Iris pigment epithelial cell (primary cell): ENCODE measurements around the gene IFT122.
A peak's percentile ranks its signal among the peaks of the same experiment; 100 is the strongest.

Experiments used
- DNase-seq: peaks from one replicate; pipeline ENCODE4 v3.0.0-alpha.2; 2011; ENCODE audit warnings: low read depth

IFT122 gene

GRCh38 chr3:129441215-129441614, 1.2 kb downstream of the IFT122 start:
- peak; percentile 18 for DNase-seq

DNA sequence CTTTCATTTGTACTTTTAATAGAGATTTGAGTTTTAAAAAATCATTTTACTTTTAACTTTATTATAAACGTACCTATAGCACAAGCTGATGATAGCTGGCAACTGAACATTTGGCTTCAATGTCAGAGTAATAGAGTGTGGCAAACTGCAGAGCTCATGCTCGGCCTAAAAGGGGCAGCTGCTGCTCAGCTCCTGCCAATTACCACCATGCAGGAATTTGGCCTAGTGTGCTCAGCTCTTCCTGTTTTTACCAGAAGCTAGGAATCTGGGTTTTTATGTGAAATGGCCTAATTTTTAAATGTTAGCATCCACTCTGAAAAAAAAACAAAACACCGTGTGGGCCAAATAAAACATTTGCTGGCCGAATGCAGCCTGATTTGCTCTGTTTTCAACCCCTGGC, 1.8 kb downstream of the IFT122 start:
- DNase-seq: peak; percentile 59

- DNase-seq: no peak
Observed at GRCh38 chr3:129442486-129442885, 2.5 kb downstream of the IFT122 start.

- DNase-seq: no peak
Observed at GRCh38 chr3:129442947-129443346, 2.9 kb downstream of the IFT122 start.

DNA sequence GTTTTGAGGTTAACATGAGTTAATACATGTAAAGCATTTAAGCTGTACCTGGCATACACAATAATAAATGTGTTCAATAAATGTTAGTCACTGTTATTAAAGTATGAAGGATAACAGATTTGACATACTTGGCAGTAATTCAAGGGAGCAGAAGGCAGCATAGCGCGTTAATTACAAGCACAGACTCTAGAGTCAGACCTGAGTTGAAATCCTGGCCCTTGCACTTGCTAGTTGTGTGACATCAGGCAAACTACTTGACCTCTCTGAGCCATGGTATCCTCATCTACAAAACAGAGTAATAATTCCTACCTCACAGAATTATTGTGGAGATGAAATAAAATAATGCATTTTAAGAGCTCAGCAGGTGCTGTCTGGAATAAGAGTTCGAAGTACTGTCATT, 5.4 kb downstream of the IFT122 start:
- no peak for DNase-seq

DNA sequence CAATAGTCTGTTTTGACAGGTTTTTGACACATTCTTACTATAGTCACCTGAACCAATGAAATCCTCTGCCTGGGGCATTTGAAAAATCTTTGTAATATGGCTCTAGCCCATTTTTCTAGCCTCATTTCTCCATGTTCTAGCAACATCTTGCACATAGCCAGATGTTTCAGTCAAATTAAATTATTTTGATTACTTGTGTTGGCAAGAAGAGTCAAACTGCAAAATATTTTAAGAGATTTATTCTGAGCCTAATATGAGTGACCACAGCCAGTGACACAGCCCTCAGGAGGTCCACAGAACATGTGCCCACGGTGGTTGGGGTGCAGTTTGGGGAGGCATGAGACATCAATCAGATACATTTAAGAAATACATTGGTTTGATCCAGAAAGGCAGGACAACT, 6.9 kb downstream of the IFT122 start:
- no peak for DNase-seq

- DNase-seq: no peak
Observed at GRCh38 chr3:129448186-129448895, 8.3 kb downstream of the IFT122 start.

GRCh38 chr3:129449279-129450115, 9.5 kb downstream of the IFT122 start:
- DNase-seq: no peak

GRCh38 chr3:129453732-129454131, 13.7 kb downstream of the IFT122 start:
- peak; percentile 73 for DNase-seq

DNA sequence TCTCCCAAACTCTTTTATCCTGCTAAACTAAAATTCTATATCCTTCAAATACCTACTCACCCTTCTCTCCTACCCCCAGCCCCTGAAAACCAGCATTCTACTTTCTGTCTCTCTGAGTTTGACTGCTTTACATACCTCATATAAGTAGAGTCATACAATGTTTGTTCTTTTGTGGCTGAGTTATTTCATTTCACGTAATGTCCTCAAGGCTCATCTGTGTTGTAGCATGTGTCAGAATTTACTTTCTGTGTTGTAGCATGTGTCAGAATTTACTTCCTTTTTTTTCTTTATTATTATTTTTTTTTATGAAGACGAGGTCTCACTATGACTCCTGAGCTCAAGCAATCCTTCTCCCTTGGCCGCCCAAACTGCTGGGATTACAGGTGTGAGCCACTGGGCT, 20.1 kb downstream of the IFT122 start:
- DNase-seq: no peak

DNA sequence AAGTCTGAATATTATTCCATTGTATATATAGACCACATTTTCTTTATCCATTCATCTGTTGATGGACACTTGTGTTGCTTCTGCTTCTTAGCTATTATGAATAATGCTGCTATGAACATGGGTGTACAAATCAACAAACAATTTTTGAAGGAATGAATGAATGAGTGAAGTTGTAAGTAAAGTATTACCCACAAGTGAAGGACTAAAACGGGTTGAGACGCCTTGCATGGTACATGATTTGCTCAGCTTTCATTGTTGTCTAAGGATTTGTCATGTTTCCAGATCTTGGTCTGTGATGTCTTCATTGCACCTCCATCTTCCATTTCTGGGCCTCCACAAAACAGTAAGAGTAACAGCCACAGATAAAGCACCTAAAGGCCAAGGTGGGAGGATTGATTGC, 20.5 kb downstream of the IFT122 start:
- DNase-seq: no peak

DNA sequence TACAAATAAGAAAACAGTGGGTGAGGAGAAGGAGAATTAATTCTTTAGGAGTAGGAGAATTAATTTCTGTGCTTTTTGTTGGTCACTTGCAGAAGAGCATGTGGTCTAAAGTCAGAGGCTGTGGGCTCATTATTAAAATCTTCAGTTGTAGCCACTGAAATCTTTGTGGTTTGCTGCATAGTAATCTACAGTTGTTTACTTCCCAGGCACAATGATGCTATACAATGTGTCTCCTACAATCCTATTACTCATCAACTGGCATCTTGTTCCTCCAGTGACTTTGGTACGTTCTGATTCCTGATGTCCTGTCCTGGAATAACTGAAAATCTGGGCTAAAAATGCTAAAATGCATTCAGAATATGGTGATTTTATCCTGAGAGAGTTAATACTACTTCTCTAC, 21.0 kb downstream of the IFT122 start:
- DNase-seq: peak; percentile 87

GRCh38 chr3:129461461-129462146, 21.6 kb downstream of the IFT122 start:
- peak; percentile 82 for DNase-seq

DNA sequence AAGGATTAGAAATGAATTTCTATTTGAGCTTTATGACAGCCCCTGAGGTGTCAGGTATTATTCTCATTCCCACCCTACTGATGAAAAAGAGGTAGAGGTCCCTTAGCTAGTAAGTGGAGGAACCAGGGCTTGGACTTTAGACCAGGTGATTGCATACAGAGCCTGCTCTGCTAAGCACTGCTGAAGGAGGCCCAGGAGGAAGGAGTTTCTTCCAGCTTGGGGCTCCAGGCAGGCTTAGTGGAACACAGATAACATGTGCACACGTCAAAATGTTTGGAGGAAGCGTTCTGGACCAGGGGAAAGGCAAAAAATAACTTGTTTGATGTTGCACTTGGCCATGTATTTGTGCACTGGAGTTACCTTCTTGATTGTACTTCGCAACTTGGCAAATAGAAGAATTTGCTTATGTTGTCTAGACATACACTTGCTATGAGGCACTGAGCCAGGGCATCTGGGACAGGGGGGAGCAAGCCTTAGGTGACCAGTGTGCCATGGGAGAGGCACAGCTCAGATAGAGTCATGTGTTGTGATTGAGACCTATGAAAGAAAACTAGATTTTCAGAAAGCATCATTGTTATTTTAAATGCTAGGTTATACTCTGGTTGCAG, 22.4 kb downstream of the IFT122 start:
- no peak for DNase-seq

DNA sequence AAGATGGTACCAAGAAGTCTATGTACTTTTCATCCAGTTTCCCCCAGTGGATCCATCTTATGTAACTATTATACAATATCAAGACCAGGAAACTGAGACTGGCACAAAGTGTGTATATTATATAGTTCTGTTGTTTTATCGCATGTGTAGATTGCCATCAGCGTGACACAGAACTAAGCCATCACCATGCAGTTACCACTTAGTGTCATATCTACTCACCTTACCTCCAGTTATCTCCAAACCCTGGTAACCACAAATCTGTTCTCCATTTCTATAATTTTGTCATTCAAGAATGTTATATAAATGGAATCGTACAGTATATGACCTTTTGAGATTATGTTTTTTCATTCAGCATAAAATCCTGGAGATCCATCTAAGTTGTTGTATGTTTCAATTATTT, 23.1 kb downstream of the IFT122 start:
- no peak for DNase-seq

DNA sequence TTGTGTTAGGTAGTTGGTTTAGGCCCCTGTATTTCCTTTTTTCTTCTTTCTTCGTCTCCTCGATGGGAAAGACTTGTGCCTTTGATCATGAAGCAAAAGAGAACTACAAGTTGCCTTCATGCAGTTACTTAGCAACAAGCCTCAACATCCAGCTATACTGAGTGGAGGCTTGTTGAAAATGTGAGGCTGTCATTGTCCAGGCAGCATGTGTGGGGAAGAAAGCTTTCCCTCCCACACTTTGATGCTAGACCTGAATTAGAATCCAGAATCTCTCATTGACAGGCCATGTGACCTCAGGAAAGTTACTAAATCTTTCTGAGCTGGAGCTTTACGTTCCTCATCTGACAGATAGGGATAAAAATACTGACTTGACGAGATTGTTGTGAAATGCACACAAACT, 23.7 kb downstream of the IFT122 start:
- DNase-seq: no peak

DNA sequence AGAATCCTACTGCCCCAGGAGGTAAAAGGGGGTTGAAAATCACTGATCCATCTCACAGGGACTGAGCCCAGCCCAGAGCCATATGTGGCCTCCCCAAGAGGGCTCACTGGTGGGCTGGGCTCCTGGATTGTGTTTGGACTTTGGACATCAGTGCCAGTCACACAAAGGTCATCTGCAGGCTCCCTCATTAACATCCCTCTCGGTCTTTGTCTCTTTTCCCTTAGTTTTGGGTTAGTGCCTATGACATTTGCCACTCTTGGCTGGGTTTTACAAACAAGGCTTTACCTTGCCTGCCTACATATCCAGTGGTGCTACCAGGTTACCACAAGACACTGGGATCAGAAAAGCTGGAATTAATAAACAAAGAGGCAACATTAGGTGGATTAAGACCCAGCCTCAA, 27.9 kb downstream of the IFT122 start:
- DNase-seq: no peak

DNA sequence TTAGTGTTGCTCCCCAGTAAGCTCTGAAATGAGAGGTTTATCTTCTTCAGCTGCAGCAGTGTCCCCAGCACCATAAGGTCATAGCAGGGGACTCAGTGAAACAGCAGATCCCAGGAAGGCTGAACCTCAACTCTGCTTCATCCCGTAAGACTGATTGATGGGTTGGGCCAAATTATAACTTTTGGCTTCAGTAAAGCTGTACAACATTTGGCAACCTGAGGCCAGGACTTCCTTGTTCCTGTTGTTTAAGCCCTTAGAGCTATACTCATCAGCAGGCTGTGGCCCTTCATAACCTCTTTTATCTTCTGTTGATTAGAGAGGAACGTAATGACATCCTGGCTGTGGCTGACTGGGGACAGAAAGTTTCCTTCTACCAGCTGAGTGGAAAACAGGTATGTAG, 29.0 kb downstream of the IFT122 start:
- DNase-seq: no peak

GRCh38 chr3:129470861-129471260, 30.8 kb downstream of the IFT122 start:
- no peak for DNase-seq

- no peak for DNase-seq
Observed at GRCh38 chr3:129473067-129473768, 33.2 kb downstream of the IFT122 start.

- DNase-seq: no peak
Observed at GRCh38 chr3:129473769-129474152, 33.7 kb downstream of the IFT122 start.
